OCI-LY1 (cell line): ENCODE data around the gene CELF2.

Source experiments
- H2AFZ ChIP-seq: fragments of 200-600 bp; sonication (generic), shearing (Covaris generic); 2 replicates; pipeline ENCODE4 v1.6.0; 2014; ENCODE audit warnings: antibody characterized with exemption, mild to moderate bottlenecking, low read length
- H3F3A ChIP-seq: fragments of 200-600 bp; sonication (generic), shearing (Covaris generic); 2 replicates; pipeline ENCODE4 v1.6.0; 2014; ENCODE audit warnings: mild to moderate bottlenecking, antibody characterized with exemption, low read length, moderate library complexity; ENCODE audit not compliant: insufficient read depth
- H3K27ac ChIP-seq: fragments of 200-600 bp; sonication (generic); 2 replicates; pipeline ENCODE4 v1.5.1; 2014; ENCODE audit warnings: low read length, mixed run types, mild to moderate bottlenecking, low read depth; ENCODE audit not compliant: poor library complexity, severe bottlenecking
- H3K27me3 ChIP-seq: fragments of 200-600 bp; sonication (generic); 2 replicates; pipeline ENCODE4 v1.6.0; 2014; ENCODE audit warnings: antibody characterized with exemption, mild to moderate bottlenecking, low read length, moderate library complexity; ENCODE audit not compliant: insufficient read depth
- H3K36me3 ChIP-seq: fragments of 200-600 bp; sonication (generic); 2 replicates; pipeline ENCODE4 v1.6.1; 2014; ENCODE audit warnings: mild to moderate bottlenecking, antibody characterized with exemption, low read length, moderate library complexity, mixed read lengths; ENCODE audit not compliant: insufficient read depth
- H3K4me1 ChIP-seq: fragments of 200-600 bp; sonication (generic); 2 replicates; pipeline ENCODE4 v1.5.1; 2014; ENCODE audit warnings: mild to moderate bottlenecking, low read length, moderate library complexity; ENCODE audit not compliant: insufficient read depth, severe bottlenecking
- H3K4me2 ChIP-seq: fragments of 200-600 bp; sonication (generic), shearing (Covaris generic); 2 replicates; pipeline ENCODE4 v1.6.1; 2014; ENCODE audit warnings: low read length
- H3K4me3 ChIP-seq: fragments of 200-600 bp; sonication (generic); 2 replicates; pipeline ENCODE4 v1.5.1; 2014; ENCODE audit warnings: low read length, low read depth, mild to moderate bottlenecking, mixed read lengths; ENCODE audit not compliant: poor library complexity, severe bottlenecking
- H3K79me2 ChIP-seq: fragments of 200-600 bp; shearing (Covaris generic); 2 replicates; pipeline ENCODE4 v1.6.1; 2016; ENCODE audit warnings: mixed run types, low read length, mixed read lengths; ENCODE audit not compliant: insufficient read depth
- H3K9ac ChIP-seq: fragments of 200-600 bp; sonication (generic), shearing (Covaris generic); 2 replicates; pipeline ENCODE4 v1.6.1; 2014; ENCODE audit warnings: mild to moderate bottlenecking, low read length, mixed read lengths
- H3K9me2 ChIP-seq: fragments of 200-600 bp; sonication (generic), shearing (Covaris generic); 2 replicates; pipeline ENCODE4 v1.6.1; 2014; ENCODE audit warnings: low read depth, mild to moderate bottlenecking, low read length, mixed read lengths
- H3K9me3 ChIP-seq: fragments of 200-600 bp; shearing (Covaris generic); 2 replicates; pipeline ENCODE4 v1.6.1; 2014; ENCODE audit warnings: low read length, mixed read lengths
- H4K20me1 ChIP-seq: fragments of 200-600 bp; sonication (generic), shearing (Covaris generic); 2 replicates; pipeline ENCODE4 v1.6.0; 2016; ENCODE audit warnings: mild to moderate bottlenecking, low read length; ENCODE audit not compliant: insufficient read depth
- CTCF ChIP-seq: fragments of 200-600 bp; sonication (generic), shearing (Covaris generic); IDR thresholded peaks from 2 replicates; pipeline ENCODE4 v1.5.1; 2017; ENCODE audit warnings: mild to moderate bottlenecking, antibody characterized with exemption, low read length, moderate library complexity, mixed read lengths
- EZH2 ChIP-seq: fragments of 200-600 bp; sonication (generic), shearing (Covaris generic); IDR thresholded peaks from 2 replicates; pipeline ENCODE4 v1.8.0; 2017; ENCODE audit warnings: borderline replicate concordance, mixed run types, mild to moderate bottlenecking, antibody characterized with exemption, low read length, moderate library complexity, mixed read lengths

Gene CELF2

GRCh38 chr10:11162828-11163599 is 145.3 kb downstream of the CELF2 start:
- no peak overlapping the region for H2AFZ ChIP-seq
- no peak for TF ChIP-seq EZH2
- no peak for TF ChIP-seq CTCF
- H3K9ac ChIP-seq: peak overlapping the region; percentile 35; the same call in 1 of the 2 replicates
- H3K27me3 ChIP-seq: no peaks in the 10 kb centered on the region
- H3K9me3 ChIP-seq: no peaks in the 10 kb centered on the region
- peak overlapping the region; percentile 73 for H3K27ac ChIP-seq
- no peaks in the 10 kb centered on the region for H3K36me3 ChIP-seq
- no peaks in the 10 kb centered on the region for H4K20me1 ChIP-seq
- no peaks in the 10 kb centered on the region for H3F3A ChIP-seq
- H3K79me2 ChIP-seq: no peaks in the 10 kb centered on the region
- peak overlapping the region; percentile 69 for H3K4me3 ChIP-seq
- H3K4me1 ChIP-seq: peaks cover 49% of the 10 kb centered on the region
- H3K9me2 ChIP-seq: no peaks in the 10 kb centered on the region
- peak overlapping the region; percentile 76 for H3K4me2 ChIP-seq

GRCh38 chr10:11163780-11164550 is 146.3 kb downstream of the CELF2 start:
- Histone ChIP-seq H3K27me3 (no peaks in the 10 kb centered on the region), H3K36me3 (no peaks in the 10 kb centered on the region), H3K4me2 (peak overlapping the region; percentile 76), H3K4me3 (peak overlapping the region; percentile 69), H3F3A (no peaks in the 10 kb centered on the region), H4K20me1 (no peaks in the 10 kb centered on the region), H3K9me3 (no peaks in the 10 kb centered on the region), H2AFZ (no peak overlapping the region), H3K27ac (peak overlapping the region; percentile 73), H3K79me2 (no peaks in the 10 kb centered on the region), H3K9me2 (no peaks in the 10 kb centered on the region), H3K4me1 (peaks cover 49% of the 10 kb centered on the region), H3K9ac (peak overlapping the region; percentile 35)
- TF ChIP-seq EZH2 (no peak), CTCF (no peak)

- H3F3A ChIP-seq: no peaks in the 10 kb centered on the region
- no peaks in the 10 kb centered on the region for H3K9me2 ChIP-seq
- no peaks in the 10 kb centered on the region for H3K9me3 ChIP-seq
- no peaks in the 10 kb centered on the region for H3K79me2 ChIP-seq
- no peaks in the 10 kb centered on the region for H3K36me3 ChIP-seq
- no peak overlapping the region for H2AFZ ChIP-seq
- H3K4me2 ChIP-seq: peak overlapping the region; percentile 76
- peak overlapping the region; percentile 35 for H3K9ac ChIP-seq
- H3K27ac ChIP-seq: peak overlapping the region; percentile 73
- no peaks in the 10 kb centered on the region for H4K20me1 ChIP-seq
- TF ChIP-seq EZH2 (no peak), CTCF (no peak)
- peaks cover 49% of the 10 kb centered on the region for H3K4me1 ChIP-seq
- H3K4me3 ChIP-seq: peak overlapping the region; percentile 69
- no peaks in the 10 kb centered on the region for H3K27me3 ChIP-seq
These were observed 146.8 kb downstream of the CELF2 start for GRCh38 chr10:11164551-11164802.
